SK-N-SH (cell line): Measurements from ENCODE around the gene MBD6.

Experiments used
- CTCF ChIP-seq: fragments of 200-600 bp; sonication (generic); IDR thresholded peaks from 2 replicates; pipeline ENCODE4 v1.6.1; 2017; ENCODE audit warnings: antibody characterized with exemption, mild to moderate bottlenecking, moderate library complexity
- EP300 ChIP-seq, 2 experiments: IDR thresholded peaks; 2 replicates each; pipeline versions ENCODE4 v1.4.0 to v1.6.1; 2012; ENCODE audit warnings: borderline replicate concordance in 1 of 2, low read depth in 1 of 2, low read length in 1 of 2
- EZH2phosphoT487 ChIP-seq: fragments of 200-600 bp; sonication (generic); IDR thresholded peaks from 2 replicates; pipeline ENCODE4 v1.6.1; 2017; ENCODE audit warnings: low read depth, mixed run types, mild to moderate bottlenecking, antibody characterized with exemption, moderate library complexity, borderline replicate concordance
- FOXM1 ChIP-seq: IDR thresholded peaks from 2 replicates; pipeline ENCODE4 v1.4.0; 2012; ENCODE audit warnings: low read depth, mild to moderate bottlenecking
- JUND ChIP-seq: IDR thresholded peaks from 2 replicates; pipeline ENCODE4 v1.4.0; 2012
- MAX ChIP-seq: IDR thresholded peaks from 2 replicates; pipeline ENCODE4 v1.4.0; 2012; ENCODE audit warnings: low read depth
- MXI1 ChIP-seq: IDR thresholded peaks from 2 replicates; pipeline ENCODE4 v1.6.1; 2012; ENCODE audit warnings: mild to moderate bottlenecking, low read depth, low read length, improper control_type of control experiment
- RCOR1 ChIP-seq: fragments of 150-350 bp; IDR thresholded peaks from 2 replicates; pipeline ENCODE4 v1.6.1; 2017; ENCODE audit warnings: antibody characterized with exemption, low read length
- RFX5 ChIP-seq: IDR thresholded peaks from 2 replicates; pipeline ENCODE4 v1.6.1; 2012; ENCODE audit warnings: mild to moderate bottlenecking, improper control_type of control experiment, low read length
- TCF12 ChIP-seq: IDR thresholded peaks from 2 replicates; pipeline ENCODE4 v1.4.0; 2012
- YY1 ChIP-seq: IDR thresholded peaks from 2 replicates; pipeline ENCODE4 v1.4.0; 2012; ENCODE audit warnings: low read depth, mild to moderate bottlenecking

GRCh38 chr12:57496822-57497221 lies 25.8 kb upstream of the MBD6 start:
- no peak for TF ChIP-seq CTCF
- no peak for TF ChIP-seq EP300 (IDR thresholded peaks at IDR 0.05; ENCODE audit: borderline replicate concordance in 1 of 2, low read depth in 1 of 2, low read length in 1 of 2)
- TF ChIP-seq TCF12 = no peak
- no peak for TF ChIP-seq EZH2phosphoT487
- no peak for TF ChIP-seq RFX5
- TF ChIP-seq MAX = no peak
- no peak for TF ChIP-seq JUND
- no peak for TF ChIP-seq MXI1
- no peak for TF ChIP-seq FOXM1
- TF ChIP-seq RCOR1 = no peak
- TF ChIP-seq YY1 = no peak
